KMS-11 (cell line): Measurements from ENCODE around the gene ABHD6.

Source experiments
- H2AFZ ChIP-seq: fragments of 200-600 bp; sonication (generic); 2 replicates; pipeline ENCODE4 v1.6.1; 2016; ENCODE audit warnings: antibody characterized with exemption, mixed run types, low read depth
- H3K27ac ChIP-seq: fragments of 200-600 bp; sonication (generic); 2 replicates; pipeline ENCODE4 v1.6.1; 2016; ENCODE audit warnings: mild to moderate bottlenecking, mixed run types
- H3K27me3 ChIP-seq: fragments of 200-600 bp; sonication (generic); 2 replicates; pipeline ENCODE4 v1.6.1; 2017; ENCODE audit warnings: mild to moderate bottlenecking, low read depth, mixed run types, moderate library complexity; ENCODE audit not compliant: insufficient read depth
- H3K36me3 ChIP-seq: fragments of 200-600 bp; sonication (generic); 2 replicates; pipeline ENCODE4 v1.6.1; 2017; ENCODE audit warnings: mild to moderate bottlenecking, mixed run types; ENCODE audit not compliant: insufficient read depth
- H3K4me1 ChIP-seq: fragments of 200-600 bp; sonication (generic); 2 replicates; pipeline ENCODE4 v1.6.1; 2016; ENCODE audit warnings: mild to moderate bottlenecking, low read depth, mixed run types; ENCODE audit not compliant: poor library complexity, severe bottlenecking
- H3K4me2 ChIP-seq: fragments of 200-600 bp; sonication (generic); 2 replicates; pipeline ENCODE4 v1.7.0; 2016; ENCODE audit warnings: mild to moderate bottlenecking, mixed run types
- H3K4me3 ChIP-seq: fragments of 200-600 bp; sonication (generic); IDR thresholded peaks from 2 replicates; pipeline ENCODE4 v1.6.1; 2017; ENCODE audit warnings: low read depth, low read length, mixed read lengths; ENCODE audit not compliant: insufficient read depth
- H3K79me2 ChIP-seq: fragments of 200-600 bp; sonication (generic); 2 replicates; pipeline ENCODE4 v1.6.1; 2016; ENCODE audit warnings: low read depth, mixed run types; ENCODE audit not compliant: insufficient read depth
- H3K9ac ChIP-seq: fragments of 200-600 bp; sonication (generic); 2 replicates; pipeline ENCODE4 v1.6.1; 2016; ENCODE audit warnings: mild to moderate bottlenecking, mixed run types
- H4K20me1 ChIP-seq: fragments of 200-600 bp; sonication (generic); 2 replicates; pipeline ENCODE4 v1.6.1; 2016; ENCODE audit warnings: mild to moderate bottlenecking, mixed run types; ENCODE audit not compliant: insufficient read depth
- TF ChIP-seq, protein P1 (sequence below): fragments of 200-600 bp; sonication (generic); conservative IDR thresholded peaks from 2 replicates; pipeline ENCODE4 v1.6.1; 2017; ENCODE audit warnings: low read depth, mild to moderate bottlenecking, antibody characterized with exemption, low read length, moderate library complexity, mixed read lengths

ABHD6 gene

DNA sequence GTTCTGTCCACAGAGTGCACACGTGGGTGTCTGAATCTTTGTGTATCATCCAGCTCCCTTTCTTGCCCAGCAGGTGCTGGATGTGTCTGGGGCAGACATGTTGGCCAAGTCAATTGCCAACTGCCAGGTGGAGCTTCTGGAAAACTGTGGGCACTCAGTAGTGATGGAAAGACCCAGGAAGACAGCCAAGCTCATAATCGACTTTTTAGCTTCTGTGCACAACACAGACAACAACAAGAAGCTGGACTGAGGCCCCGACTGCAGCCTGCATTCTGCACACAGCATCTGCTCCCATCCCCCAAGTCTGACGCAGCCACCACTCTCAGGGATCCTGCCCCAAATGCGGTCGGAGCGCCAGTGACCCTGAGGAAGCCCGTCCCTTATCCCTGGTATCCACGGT is 55.9 kb downstream of the ABHD6 start:
- TF ChIP-seq, protein P1, sequence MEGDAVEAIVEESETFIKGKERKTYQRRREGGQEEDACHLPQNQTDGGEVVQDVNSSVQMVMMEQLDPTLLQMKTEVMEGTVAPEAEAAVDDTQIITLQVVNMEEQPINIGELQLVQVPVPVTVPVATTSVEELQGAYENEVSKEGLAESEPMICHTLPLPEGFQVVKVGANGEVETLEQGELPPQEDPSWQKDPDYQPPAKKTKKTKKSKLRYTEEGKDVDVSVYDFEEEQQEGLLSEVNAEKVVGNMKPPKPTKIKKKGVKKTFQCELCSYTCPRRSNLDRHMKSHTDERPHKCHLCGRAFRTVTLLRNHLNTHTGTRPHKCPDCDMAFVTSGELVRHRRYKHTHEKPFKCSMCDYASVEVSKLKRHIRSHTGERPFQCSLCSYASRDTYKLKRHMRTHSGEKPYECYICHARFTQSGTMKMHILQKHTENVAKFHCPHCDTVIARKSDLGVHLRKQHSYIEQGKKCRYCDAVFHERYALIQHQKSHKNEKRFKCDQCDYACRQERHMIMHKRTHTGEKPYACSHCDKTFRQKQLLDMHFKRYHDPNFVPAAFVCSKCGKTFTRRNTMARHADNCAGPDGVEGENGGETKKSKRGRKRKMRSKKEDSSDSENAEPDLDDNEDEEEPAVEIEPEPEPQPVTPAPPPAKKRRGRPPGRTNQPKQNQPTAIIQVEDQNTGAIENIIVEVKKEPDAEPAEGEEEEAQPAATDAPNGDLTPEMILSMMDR, result no peak
- H3K27me3 ChIP-seq, result no peaks in the 10 kb centered on the region
- H3K79me2 ChIP-seq, result no peaks in the 10 kb centered on the region
- no peak overlapping the region for H3K9ac ChIP-seq
- no peak overlapping the region for H2AFZ ChIP-seq
- H3K4me1 ChIP-seq, result no peaks in the 10 kb centered on the region
- no peak overlapping the region for H3K4me3 ChIP-seq
- H3K36me3 ChIP-seq, result no peaks in the 10 kb centered on the region
- H4K20me1 ChIP-seq, result no peaks in the 10 kb centered on the region
- no peak overlapping the region for H3K4me2 ChIP-seq
- no peak overlapping the region for H3K27ac ChIP-seq

- no peak overlapping the region for H3K4me3 ChIP-seq
- no peak overlapping the region for H3K4me2 ChIP-seq
- no peak overlapping the region for H2AFZ ChIP-seq
- H4K20me1 ChIP-seq, result no peaks in the 10 kb centered on the region
- no peak overlapping the region for H3K9ac ChIP-seq
- no peaks in the 10 kb centered on the region for H3K27me3 ChIP-seq
- TF ChIP-seq, protein P1, result no peak
- no peaks in the 10 kb centered on the region for H3K36me3 ChIP-seq
- H3K27ac ChIP-seq, result no peak overlapping the region
- H3K4me1 ChIP-seq, result no peaks in the 10 kb centered on the region
- no peaks in the 10 kb centered on the region for H3K79me2 ChIP-seq
These were observed 58.7 kb downstream of the ABHD6 start for GRCh38 chr3:58296269-58296668.

DNA sequence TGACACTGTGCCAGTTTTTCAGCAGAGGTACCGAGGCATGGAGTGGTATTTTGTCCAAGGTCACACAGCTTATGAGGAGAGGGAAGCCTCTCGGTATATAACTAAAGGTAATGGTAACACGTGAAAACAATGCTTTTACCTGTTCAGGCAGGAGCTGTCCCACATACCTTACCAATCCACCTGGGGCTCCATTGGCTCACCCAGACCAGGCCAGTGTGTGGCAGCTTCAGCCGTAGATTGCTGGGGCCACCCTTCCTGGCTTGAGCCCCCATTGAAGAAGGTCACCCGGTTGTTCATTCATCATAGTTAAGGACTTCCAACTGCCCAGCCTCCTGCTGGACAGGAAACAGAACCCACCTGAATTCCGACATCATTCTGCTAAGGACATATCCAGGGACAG is 59.3 kb downstream of the ABHD6 start:
- Histone ChIP-seq H3K9ac (no peak overlapping the region), H3K4me3 (no peak overlapping the region), H3K79me2 (no peaks in the 10 kb centered on the region), H2AFZ (no peak overlapping the region), H3K36me3 (no peaks in the 10 kb centered on the region), H3K27ac (no peak overlapping the region), H3K4me2 (no peak overlapping the region), H3K27me3 (no peaks in the 10 kb centered on the region), H4K20me1 (no peaks in the 10 kb centered on the region), H3K4me1 (no peaks in the 10 kb centered on the region)
- TF ChIP-seq, protein P1, result no peak

- H3K9ac ChIP-seq, result no peak overlapping the region
- TF ChIP-seq, protein P1, result no peak
These were observed 60.6 kb downstream of the ABHD6 start for GRCh38 chr3:58298190-58298589.

More at GRCh38 chr3:58298190-58298589, 60.6 kb downstream of the ABHD6 start:
- Histone ChIP-seq H3K4me2 (no peak overlapping the region), H3K79me2 (no peaks in the 10 kb centered on the region), H2AFZ (no peak overlapping the region), H3K4me1 (no peaks in the 10 kb centered on the region), H3K4me3 (no peak overlapping the region), H3K27ac (no peak overlapping the region), H4K20me1 (no peaks in the 10 kb centered on the region), H3K36me3 (no peaks in the 10 kb centered on the region), H3K27me3 (no peaks in the 10 kb centered on the region)
